GM12878 (cell line): ENCODE data around the gene TACC3. TPM values are rescaled to one million over a fixed set of nuclear protein-coding genes. Genes with fewer than 3 reads are reported as not detected.

Experiments
- ATAC-seq: fragments of 200-7000 bp; cut with Tn5 transposase; 3 replicates; pipeline ENCODE4 v1.9.1; 2020; ENCODE audit warnings: mild to moderate bottlenecking, moderate library complexity
- BruUV-seq: library from RNA; stranded (reverse); fragments of 400-500 nt; replicated peaks from 2 replicates; lab custom pipeline; 2021; lab: Mats Ljungman, UMichigan
- CTCF ChIA-PET: fragments of 300-600 bp; sonication (Branson Sonifier 250); formaldehyde crosslinking; extraction: SDS; loops from one replicate; lab custom pipeline; 2021; ENCODE audit warnings: inconsistent platforms; lab: Yijun Ruan, JAX
- POLR2A ChIA-PET: fragments of 350-600 bp; formaldehyde crosslinking; extraction: SDS; loops from one replicate; lab custom pipeline; 2021; ENCODE audit warnings: inconsistent platforms; lab: Charles Lee
- RAD21 ChIA-PET: fragments of 300-600 bp; sonication (Branson Sonifier 250); formaldehyde crosslinking; loops from one replicate; lab custom pipeline; 2023; ENCODE audit warnings: antibody characterized with exemption; ENCODE audit not compliant: unreplicated experiment; lab: Charles Lee
- SMC1A ChIA-PET: fragments of 300-600 bp; sonication (Branson Sonifier 250); formaldehyde crosslinking; loops from one replicate; lab custom pipeline; 2023; ENCODE audit not compliant: unreplicated experiment, uncharacterized antibody; lab: Charles Lee
- DNase-seq: peaks from one replicate; pipeline ENCODE4 v3.0.0-alpha.2; 2011; ENCODE audit warnings: low read depth, low spot score
- FAIRE-seq: peaks from 3 replicates; lab custom pipeline; 2011; peaks lifted over from hg19 to GRCh38; lab: Jason Lieb, UNC
- H2AFZ ChIP-seq: 2 replicates; pipeline ENCODE4 v1.6.0; 2011; ENCODE audit warnings: low read depth, low read length, control low read depth; ENCODE audit not compliant: control insufficient read depth
- H3K27ac ChIP-seq: 2 replicates; pipeline ENCODE4 v1.5.1; 2011; ENCODE audit warnings: control low read depth; ENCODE audit not compliant: control insufficient read depth, insufficient read depth
- H3K27me3 ChIP-seq, 2 experiments: replicated peaks in 1 of 2; 2 replicates each; pipeline versions ENCODE4 v1.6.0 to v1.6.1; 2011; ENCODE audit warnings: low read length in 1 of 2; ENCODE audit not compliant: control insufficient read depth in 2 of 2, insufficient read depth in 2 of 2
- H3K36me3 ChIP-seq, 2 experiments: 2 replicates each; pipeline ENCODE4 v1.5.1; 2011; ENCODE audit warnings: low read length in 1 of 2; ENCODE audit not compliant: control insufficient read depth in 2 of 2, insufficient read depth in 2 of 2
- H3K4me1 ChIP-seq: 2 replicates; pipeline ENCODE4 v1.6.1; 2011; ENCODE audit warnings: mild to moderate bottlenecking, low read length, moderate library complexity, mixed read lengths; ENCODE audit not compliant: control insufficient read depth, insufficient read depth
- H3K4me2 ChIP-seq: 2 replicates; pipeline ENCODE4 v1.6.0; 2011; ENCODE audit warnings: control low read depth; ENCODE audit not compliant: control insufficient read depth, insufficient read depth
- H3K4me3 ChIP-seq: fragments of 200-600 bp; sonication (generic); 2 replicates; pipeline ENCODE4 v1.5.1; 2016
- H3K79me2 ChIP-seq: 2 replicates; pipeline ENCODE4 v1.6.0; 2011; ENCODE audit warnings: low read length; ENCODE audit not compliant: control insufficient read depth, insufficient read depth
- H3K9ac ChIP-seq: 2 replicates; pipeline ENCODE4 v1.8.0; 2011; ENCODE audit warnings: low read length, control low read depth, mixed read lengths; ENCODE audit not compliant: control insufficient read depth, insufficient read depth
- H3K9me3 ChIP-seq: replicated peaks from 3 replicates; pipeline ENCODE4 v1.5.1; 2011; ENCODE audit warnings: mild to moderate bottlenecking, low read length; ENCODE audit not compliant: control insufficient read depth, insufficient read depth
- H4K20me1 ChIP-seq: 2 replicates; pipeline ENCODE4 v1.6.0; 2011; ENCODE audit not compliant: control insufficient read depth, insufficient read depth
- FOXM1 ChIP-seq: IDR thresholded peaks from 2 replicates; pipeline ENCODE4 v1.6.1; 2012; ENCODE audit warnings: low read depth, mild to moderate bottlenecking, inconsistent platforms, low read length, moderate library complexity
- GABPA ChIP-seq: IDR thresholded peaks from 2 replicates; pipeline ENCODE4 v1.6.1; 2014; ENCODE audit warnings: antibody characterized with exemption, low read depth, mild to moderate bottlenecking, inconsistent platforms
- HDAC2 ChIP-seq: fragments of 200-600 bp; sonication (generic); IDR thresholded peaks from 2 replicates; pipeline ENCODE4 v1.6.1; 2017
- NFIC ChIP-seq: IDR thresholded peaks from 2 replicates; pipeline ENCODE4 v1.6.1; 2012; ENCODE audit warnings: low read depth, mild to moderate bottlenecking, inconsistent platforms, low read length, moderate library complexity
- POLR2A ChIP-seq: IDR thresholded peaks from 2 replicates; pipeline ENCODE4 v1.6.1; 2011; ENCODE audit warnings: low read depth, mild to moderate bottlenecking, low read length
- WGBS: methylation state at CpG from one replicate; pipeline ENCODE4 v1.1.6; 2016; ENCODE audit warnings: low lambda C conversion rate; ENCODE audit not compliant: insufficient replicate concordance, insufficient coverage; ENCODE audit errors: missing lambda C conversion rate; 5-methylcytosine and 5-hydroxymethylcytosine counted together
- in situ Hi-C: fragments of 300-500 bp; cut with MboI; formaldehyde crosslinking; loops from 9 replicates; pipeline ENCODE4 v1.14.3; 2018; ENCODE audit warnings: mixed read lengths
- intact Hi-C: fragments of 100-400 bp; cut with micrococcal nuclease; formaldehyde crosslinking; loops from one replicate; pipeline ENCODE4 v1.14.2; 2022; ENCODE audit not compliant: unreplicated experiment
- polyA plus RNA-seq, 11 experiments: library from polyadenylated mRNA; depleted of rRNA in 4 of 11; unstranded in 6 of 11; stranded (reverse) in 5 of 11; fragments of >200 nt; fragmentation: Nextera tagmentation in 4 of 11; fragmentation: Illumina TruSeq in 1 of 11; extraction: Ambion mirVana in 4 of 11; extraction: Trizol in 1 of 11; gene quantifications; 1 replicate in 1 of 11; 2 replicates in 10 of 11; pipeline versions ENCODE4 v1.2.1 to v1.2.3, GENCODE V29; 2011 to 2016; ENCODE audit warnings: inconsistent platforms in 2 of 11, missing spikeins in 2 of 11, low read depth in 1 of 11
- total RNA-seq, 4 experiments: library from RNA; depleted of rRNA in 3 of 4; stranded (reverse); fragments of >200 nt in 3 of 4; fragmentation: Illumina TruSeq in 1 of 4; extraction: Trizol in 1 of 4; gene quantifications; 2 replicates each; pipeline versions ENCODE4 v1.2.1 to v1.2.3, GENCODE V29; 2013 to 2021
- TF ChIP-seq, protein P1 (sequence below): fragments of 450-650 bp; IDR thresholded peaks from 2 replicates; pipeline ENCODE4 v1.6.1; 2017; ENCODE audit warnings: mild to moderate bottlenecking, moderate library complexity
- TF ChIP-seq, protein P2 (sequence below): IDR thresholded peaks from 2 replicates; pipeline ENCODE4 v1.6.1; 2012; ENCODE audit warnings: low read depth, low read length, improper control_type of control experiment
- TF ChIP-seq, protein P3 (sequence below): IDR thresholded peaks from 2 replicates; pipeline ENCODE4 v1.6.1; 2011; ENCODE audit warnings: borderline replicate concordance, low read depth, mild to moderate bottlenecking, moderate library complexity, mixed read lengths, low read length; ENCODE audit not compliant: insufficient read depth; ENCODE audit errors: extremely low read length
- TF ChIP-seq, protein P4 (sequence below): IDR thresholded peaks from 2 replicates; pipeline ENCODE4 v1.6.1; 2012; ENCODE audit warnings: low read depth, low read length, improper control_type of control experiment

The TACC3 gene
- total and polyA plus RNA-seq, 10 of the 15 experiments (the other 5 are each of a cell fraction or from before 2014, with no cell fraction given): 2.8 to 121 (median 73.3) TPM

DNA sequence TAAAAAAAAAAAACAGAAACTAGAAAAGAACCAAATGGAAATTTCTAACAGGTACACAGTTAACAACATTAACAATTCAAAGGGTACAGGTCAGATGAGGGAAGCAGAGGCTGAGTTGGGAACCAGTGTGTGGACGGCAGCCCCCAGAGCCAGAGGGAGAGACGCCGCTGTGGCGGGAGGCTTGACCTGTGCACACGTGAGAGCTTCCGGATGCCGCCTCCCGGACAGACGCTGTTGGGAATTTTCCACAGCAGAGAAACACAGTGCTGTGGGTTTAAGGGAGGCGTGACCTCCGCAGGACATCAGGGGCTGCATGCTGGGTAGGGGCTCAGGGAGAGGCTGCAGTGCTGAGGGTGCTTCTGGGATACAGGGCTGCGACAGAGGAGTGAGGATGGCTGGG, 22.2 kb downstream of the TACC3 start (continued):
- TF ChIP-seq, protein P1, sequence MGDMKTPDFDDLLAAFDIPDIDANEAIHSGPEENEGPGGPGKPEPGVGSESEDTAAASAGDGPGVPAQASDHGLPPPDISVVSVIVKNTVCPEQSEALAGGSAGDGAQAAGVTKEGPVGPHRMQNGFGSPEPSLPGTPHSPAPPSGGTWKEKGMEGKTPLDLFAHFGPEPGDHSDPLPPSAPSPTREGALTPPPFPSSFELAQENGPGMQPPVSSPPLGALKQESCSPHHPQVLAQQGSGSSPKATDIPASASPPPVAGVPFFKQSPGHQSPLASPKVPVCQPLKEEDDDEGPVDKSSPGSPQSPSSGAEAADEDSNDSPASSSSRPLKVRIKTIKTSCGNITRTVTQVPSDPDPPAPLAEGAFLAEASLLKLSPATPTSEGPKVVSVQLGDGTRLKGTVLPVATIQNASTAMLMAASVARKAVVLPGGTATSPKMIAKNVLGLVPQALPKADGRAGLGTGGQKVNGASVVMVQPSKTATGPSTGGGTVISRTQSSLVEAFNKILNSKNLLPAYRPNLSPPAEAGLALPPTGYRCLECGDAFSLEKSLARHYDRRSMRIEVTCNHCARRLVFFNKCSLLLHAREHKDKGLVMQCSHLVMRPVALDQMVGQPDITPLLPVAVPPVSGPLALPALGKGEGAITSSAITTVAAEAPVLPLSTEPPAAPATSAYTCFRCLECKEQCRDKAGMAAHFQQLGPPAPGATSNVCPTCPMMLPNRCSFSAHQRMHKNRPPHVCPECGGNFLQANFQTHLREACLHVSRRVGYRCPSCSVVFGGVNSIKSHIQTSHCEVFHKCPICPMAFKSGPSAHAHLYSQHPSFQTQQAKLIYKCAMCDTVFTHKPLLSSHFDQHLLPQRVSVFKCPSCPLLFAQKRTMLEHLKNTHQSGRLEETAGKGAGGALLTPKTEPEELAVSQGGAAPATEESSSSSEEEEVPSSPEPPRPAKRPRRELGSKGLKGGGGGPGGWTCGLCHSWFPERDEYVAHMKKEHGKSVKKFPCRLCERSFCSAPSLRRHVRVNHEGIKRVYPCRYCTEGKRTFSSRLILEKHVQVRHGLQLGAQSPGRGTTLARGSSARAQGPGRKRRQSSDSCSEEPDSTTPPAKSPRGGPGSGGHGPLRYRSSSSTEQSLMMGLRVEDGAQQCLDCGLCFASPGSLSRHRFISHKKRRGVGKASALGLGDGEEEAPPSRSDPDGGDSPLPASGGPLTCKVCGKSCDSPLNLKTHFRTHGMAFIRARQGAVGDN: no peak
- TF ChIP-seq HDAC2 (no peak), FOXM1 (no peak), GABPA (no peak), NFIC (no peak)
- TF ChIP-seq, protein P2, sequence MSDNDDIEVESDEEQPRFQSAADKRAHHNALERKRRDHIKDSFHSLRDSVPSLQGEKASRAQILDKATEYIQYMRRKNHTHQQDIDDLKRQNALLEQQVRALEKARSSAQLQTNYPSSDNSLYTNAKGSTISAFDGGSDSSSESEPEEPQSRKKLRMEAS: no peak
- TF ChIP-seq, protein P3, sequence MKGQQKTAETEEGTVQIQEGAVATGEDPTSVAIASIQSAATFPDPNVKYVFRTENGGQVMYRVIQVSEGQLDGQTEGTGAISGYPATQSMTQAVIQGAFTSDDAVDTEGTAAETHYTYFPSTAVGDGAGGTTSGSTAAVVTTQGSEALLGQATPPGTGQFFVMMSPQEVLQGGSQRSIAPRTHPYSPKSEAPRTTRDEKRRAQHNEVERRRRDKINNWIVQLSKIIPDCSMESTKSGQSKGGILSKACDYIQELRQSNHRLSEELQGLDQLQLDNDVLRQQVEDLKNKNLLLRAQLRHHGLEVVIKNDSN: no peak
- TF ChIP-seq, all 136 proteins: peak for 0

DNA sequence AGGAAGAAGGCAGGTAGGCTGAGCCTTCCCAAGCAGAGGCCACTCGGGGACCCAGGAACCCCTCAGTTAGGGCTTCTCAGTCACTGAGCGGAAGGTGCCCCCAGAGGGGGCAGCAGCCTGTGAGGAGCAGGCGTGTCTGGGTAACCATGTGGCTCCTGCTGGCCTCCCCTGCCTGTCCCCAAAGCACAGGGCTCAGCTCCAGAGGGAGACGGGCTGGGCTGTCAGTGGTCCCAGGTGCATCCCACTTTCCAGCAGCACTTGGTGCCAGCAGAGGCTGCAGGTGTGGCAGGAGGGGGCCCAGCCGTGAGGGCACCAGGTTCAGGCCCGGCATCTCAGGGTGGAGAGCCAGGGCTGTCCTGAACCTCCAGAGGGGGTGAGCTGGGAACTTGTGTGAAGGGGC, 22.7 kb downstream of the TACC3 start:
- Histone ChIP-seq H3K4me2 (no peak overlapping the region), H3K27me3 (no peaks in the 10 kb centered on the region), H3K79me2 (no peaks in the 10 kb centered on the region), H2AFZ (no peak overlapping the region), H4K20me1 (no peaks in the 10 kb centered on the region), H3K4me3 (no peak overlapping the region)
- RAD21 ChIA-PET: interaction anchor here (1.0 kb wide), 1 partner anchor 156 kb away, joined by 3 read pairs; no protein-coding TSS in a partner anchor
- intact Hi-C loops: no loop called here
- in situ Hi-C loops: loop anchor here (5.0 kb wide), 2 partner anchors 73 to 163 kb away; no protein-coding TSS in a partner anchor
- POLR2A ChIA-PET: no interaction called here
- DNase-seq: no peak
- peak; percentile 41 for TF ChIP-seq POLR2A
- TF ChIP-seq, protein P4, sequence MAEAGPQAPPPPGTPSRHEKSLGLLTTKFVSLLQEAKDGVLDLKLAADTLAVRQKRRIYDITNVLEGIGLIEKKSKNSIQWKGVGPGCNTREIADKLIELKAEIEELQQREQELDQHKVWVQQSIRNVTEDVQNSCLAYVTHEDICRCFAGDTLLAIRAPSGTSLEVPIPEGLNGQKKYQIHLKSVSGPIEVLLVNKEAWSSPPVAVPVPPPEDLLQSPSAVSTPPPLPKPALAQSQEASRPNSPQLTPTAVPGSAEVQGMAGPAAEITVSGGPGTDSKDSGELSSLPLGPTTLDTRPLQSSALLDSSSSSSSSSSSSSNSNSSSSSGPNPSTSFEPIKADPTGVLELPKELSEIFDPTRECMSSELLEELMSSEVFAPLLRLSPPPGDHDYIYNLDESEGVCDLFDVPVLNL: no peak
- TF ChIP-seq, all 136 proteins: peak for 1
- ATAC-seq (no peak), FAIRE-seq (no peak)
- Histone ChIP-seq H3K9me3 (no peaks in the 10 kb centered on the region), H3K27ac (no peak overlapping the region), H3K36me3 (peaks cover 20 to 36% of the 10 kb centered on the region in 2 experiments; a peak in 3 of 4 replicates), H3K9ac (no peak overlapping the region), H3K4me1 (no peaks in the 10 kb centered on the region)
- ChIA-PET SMC1A (no interaction called here), CTCF (interaction anchor here (0.9 to 5.1 kb wide), 4 partner anchors 13 to 775 kb away, joined by 3 to 60 read pairs (median 6); no protein-coding TSS in a partner anchor)
- BruUV-seq: no TSS peak
- 97% methylated on average over 6 of the region's 6 CpGs for whole genome bisulfite sequencing
